Left ventricle myocardium inferior (tissue), 1 donor: ENCODE results near the gene SLC25A29. TPM values are rescaled to one million over a fixed set of nuclear protein-coding genes. Genes with fewer than 3 reads are reported as not detected.
"Not testable (repeated sequence)": the region's sequence is repeated elsewhere in the genome, so short reads cannot be mapped to it uniquely, and the experiment has no call there.

Experiments
- DNase-seq: peaks from one replicate; pipeline ENCODE4 v3.0.0-alpha.2; 2020
- H3K27ac ChIP-seq: fragments of 200-600 bp; replicated peaks from 2 replicates; pipeline ENCODE4 v1.8.0; 2021
- H3K27me3 ChIP-seq: fragments of 200-600 bp; 2 replicates; pipeline ENCODE4 v1.8.0; 2021; ENCODE audit warnings: low read depth
- H3K36me3 ChIP-seq: fragments of 200-600 bp; 2 replicates; pipeline ENCODE4 v1.8.0; 2021
- H3K4me1 ChIP-seq: fragments of 200-600 bp; 2 replicates; pipeline ENCODE4 v1.8.0; 2021
- H3K4me3 ChIP-seq: fragments of 200-600 bp; 2 replicates; pipeline ENCODE4 v1.8.0; 2021; ENCODE audit warnings: mild to moderate bottlenecking, moderate library complexity
- H3K9me3 ChIP-seq: fragments of 200-600 bp; replicated peaks from 2 replicates; pipeline ENCODE4 v1.8.0; 2021
- intact Hi-C: fragments of 100-400 bp; cut with micrococcal nuclease; formaldehyde crosslinking; loops from one replicate; pipeline ENCODE4 v1.11.0; 2022
- total RNA-seq: library from RNA; stranded (reverse); fragmentation: NEBNext Ultra II Directional; extraction: Animal tissue kit (Norgen Biotek cat#: 25700); gene quantifications from one replicate; pipeline ENCODE4 v1.2.1, GENCODE V29; 2021
- TF ChIP-seq, protein P1 (sequence below): fragments of 200-600 bp; IDR thresholded peaks from 2 replicates; pipeline ENCODE4 v1.8.0; 2021; ENCODE audit warnings: antibody characterized with exemption, mild to moderate bottlenecking, borderline replicate concordance
- donor health status: DM: no; HTN: yes; CAD: no; lungs with severe emphysema.

Gene SLC25A29
- total RNA-seq, 1 donor from 2014 or later: 24.5 TPM

DNA sequence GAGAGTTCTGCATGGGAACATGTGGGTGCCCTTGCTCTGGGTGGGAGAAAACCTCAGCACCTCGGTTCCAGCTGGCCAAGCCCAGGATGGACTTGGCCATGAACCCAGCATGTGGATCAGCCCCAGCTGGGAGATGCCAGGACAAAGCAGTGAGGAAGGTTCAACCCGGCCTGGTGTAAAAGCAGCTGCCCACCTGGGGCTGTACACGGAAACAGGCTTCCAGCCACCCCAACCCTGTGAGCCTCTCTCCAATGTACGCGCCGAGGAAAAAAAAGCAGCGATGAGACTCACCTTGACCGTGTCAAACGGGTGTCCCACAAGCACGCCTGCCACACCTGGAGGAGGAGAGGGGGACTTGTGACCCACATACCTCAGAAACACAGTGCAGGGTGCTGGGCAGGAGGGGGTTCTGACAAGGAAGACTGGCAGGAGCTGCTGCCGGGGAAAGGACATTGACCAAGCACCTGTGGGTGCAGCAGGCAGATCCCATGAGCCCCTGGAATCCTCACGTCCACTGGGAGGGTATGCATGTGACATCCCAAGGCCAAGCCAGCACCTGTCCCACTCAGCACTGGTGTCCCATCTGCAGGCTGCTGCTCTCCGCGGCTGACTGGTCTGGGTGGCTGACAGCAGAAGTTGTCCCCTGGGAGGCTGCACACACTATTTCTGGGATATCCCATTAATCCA lies 7.5 kb downstream of the SLC25A29 start:
- no peaks in the 10 kb centered on the region for H3K9me3 ChIP-seq
- peak; percentile 12 for DNase-seq
- intact Hi-C loops: no loop called here
- TF ChIP-seq, protein P1, sequence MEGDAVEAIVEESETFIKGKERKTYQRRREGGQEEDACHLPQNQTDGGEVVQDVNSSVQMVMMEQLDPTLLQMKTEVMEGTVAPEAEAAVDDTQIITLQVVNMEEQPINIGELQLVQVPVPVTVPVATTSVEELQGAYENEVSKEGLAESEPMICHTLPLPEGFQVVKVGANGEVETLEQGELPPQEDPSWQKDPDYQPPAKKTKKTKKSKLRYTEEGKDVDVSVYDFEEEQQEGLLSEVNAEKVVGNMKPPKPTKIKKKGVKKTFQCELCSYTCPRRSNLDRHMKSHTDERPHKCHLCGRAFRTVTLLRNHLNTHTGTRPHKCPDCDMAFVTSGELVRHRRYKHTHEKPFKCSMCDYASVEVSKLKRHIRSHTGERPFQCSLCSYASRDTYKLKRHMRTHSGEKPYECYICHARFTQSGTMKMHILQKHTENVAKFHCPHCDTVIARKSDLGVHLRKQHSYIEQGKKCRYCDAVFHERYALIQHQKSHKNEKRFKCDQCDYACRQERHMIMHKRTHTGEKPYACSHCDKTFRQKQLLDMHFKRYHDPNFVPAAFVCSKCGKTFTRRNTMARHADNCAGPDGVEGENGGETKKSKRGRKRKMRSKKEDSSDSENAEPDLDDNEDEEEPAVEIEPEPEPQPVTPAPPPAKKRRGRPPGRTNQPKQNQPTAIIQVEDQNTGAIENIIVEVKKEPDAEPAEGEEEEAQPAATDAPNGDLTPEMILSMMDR: no peak
- no peak overlapping the region for H3K4me3 ChIP-seq
- no peaks in the 10 kb centered on the region for H3K36me3 ChIP-seq
- H3K4me1 ChIP-seq: peaks cover 52% of the 10 kb centered on the region
- no peaks in the 10 kb centered on the region for H3K27me3 ChIP-seq
- H3K27ac ChIP-seq: peak overlapping the region; percentile 84

- H3K4me1 ChIP-seq: peaks cover 49% of the 10 kb centered on the region
- TF ChIP-seq, protein P1: no peak
- H3K27me3 ChIP-seq: no peaks in the 10 kb centered on the region
- intact Hi-C loops: no loop called here
- peaks cover under 1% of the 10 kb centered on the region for H3K36me3 ChIP-seq
- no peaks in the 10 kb centered on the region for H3K9me3 ChIP-seq
- peak overlapping the region; percentile 84 for H3K27ac ChIP-seq
- DNase-seq: peak; percentile 80
- peak overlapping the region; percentile 32 for H3K4me3 ChIP-seq
Observed at GRCh38 chr14:100297320-100298300, 8.6 kb downstream of the SLC25A29 start.

GRCh38 chr14:100296729-100297128 lies 9.5 kb downstream of the SLC25A29 start:
- H3K4me3 ChIP-seq: peak overlapping the region; percentile 32
- H3K27me3 ChIP-seq, DNase-seq, H3K36me3 ChIP-seq, H3K9me3 ChIP-seq, intact Hi-C loops: not testable (repeated sequence)
- H3K27ac ChIP-seq: peak overlapping the region; percentile 84
- H3K4me1 ChIP-seq: peaks cover 43% of the 10 kb centered on the region

DNA sequence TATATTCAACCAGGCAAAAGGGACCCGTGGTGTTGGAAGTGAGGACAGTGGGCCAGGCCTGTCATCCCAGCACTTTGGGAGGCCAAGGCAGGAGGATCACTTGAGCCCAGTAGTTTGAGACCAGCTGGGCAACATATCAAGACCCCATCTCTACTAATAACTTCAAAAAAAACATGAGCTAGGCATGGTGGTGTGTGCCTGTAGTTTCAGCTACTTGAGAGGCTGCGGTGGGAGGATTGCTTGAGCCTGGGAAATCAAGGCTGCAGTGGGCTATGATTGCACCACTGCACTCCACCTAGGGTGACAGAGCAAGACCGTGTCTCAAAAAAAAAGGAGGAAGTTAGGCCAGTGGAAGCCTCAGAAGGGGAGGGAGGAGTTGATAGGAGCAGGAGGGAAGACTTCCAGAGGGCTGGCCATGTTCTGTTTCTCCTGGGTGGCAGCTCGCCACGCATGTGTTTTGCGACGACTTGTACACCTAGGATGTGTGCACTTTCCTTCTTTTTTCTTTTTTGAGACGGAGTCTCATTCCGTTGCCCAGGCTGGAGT lies 10.1 kb downstream of the SLC25A29 start:
- Histone ChIP-seq H3K9me3 (no peaks in the 10 kb centered on the region), H3K36me3 (peaks cover 14% of the 10 kb centered on the region), H3K27ac (peak overlapping the region; percentile 84), H3K4me3 (no peak overlapping the region), H3K4me1 (peaks cover 43% of the 10 kb centered on the region), H3K27me3 (no peaks in the 10 kb centered on the region)
- DNase-seq: no peak
- TF ChIP-seq, protein P1: no peak
- intact Hi-C loops: no loop called here

GRCh38 chr14:100295376-100296105 lies 10.7 kb downstream of the SLC25A29 start:
- peak overlapping the region; percentile 47 for H3K27ac ChIP-seq
- H3K27me3 ChIP-seq: no peaks in the 10 kb centered on the region
- no peaks in the 10 kb centered on the region for H3K9me3 ChIP-seq
- no peak for DNase-seq
- intact Hi-C loops: no loop called here
- H3K4me3 ChIP-seq: no peak overlapping the region
- peaks cover 50% of the 10 kb centered on the region for H3K4me1 ChIP-seq
- TF ChIP-seq, protein P1: no peak
- H3K36me3 ChIP-seq: peaks cover 16% of the 10 kb centered on the region
